ENCODE data around the gene LRMDA.

LRMDA gene

DNA sequence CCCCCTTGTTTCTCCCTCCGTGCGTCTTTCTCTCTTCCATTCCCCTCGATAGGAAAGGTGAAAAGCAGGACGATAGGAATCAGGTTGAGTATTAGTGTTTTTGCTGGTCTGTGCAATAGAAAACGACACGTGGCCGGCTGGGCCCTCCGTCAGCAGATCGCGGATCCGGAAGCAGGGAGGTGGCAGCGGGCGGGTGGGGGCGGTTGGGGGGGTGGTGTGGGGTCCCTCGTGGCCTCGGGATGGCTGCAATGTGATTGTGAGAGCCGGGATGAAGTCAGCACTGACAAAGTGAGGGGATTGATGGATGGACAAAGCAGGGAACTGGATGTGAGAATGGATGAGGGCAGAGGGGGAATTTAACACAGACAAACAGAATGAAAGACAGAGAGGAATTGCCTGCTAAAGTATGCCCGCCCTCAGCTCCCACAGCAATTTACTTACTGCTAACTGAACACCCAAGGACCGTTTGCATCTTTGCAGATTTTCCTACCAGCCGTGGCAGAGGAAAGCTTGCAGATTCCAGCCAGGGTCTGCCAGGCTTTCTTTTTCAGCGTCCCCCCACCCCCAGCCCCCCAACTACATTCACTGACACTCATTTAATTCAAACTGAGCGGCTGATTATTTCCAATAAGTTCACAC is 280.9 kb downstream of the LRMDA start:
- no peak overlapping the region for H3K27ac ChIP-seq
- TF ChIP-seq, protein P1, sequence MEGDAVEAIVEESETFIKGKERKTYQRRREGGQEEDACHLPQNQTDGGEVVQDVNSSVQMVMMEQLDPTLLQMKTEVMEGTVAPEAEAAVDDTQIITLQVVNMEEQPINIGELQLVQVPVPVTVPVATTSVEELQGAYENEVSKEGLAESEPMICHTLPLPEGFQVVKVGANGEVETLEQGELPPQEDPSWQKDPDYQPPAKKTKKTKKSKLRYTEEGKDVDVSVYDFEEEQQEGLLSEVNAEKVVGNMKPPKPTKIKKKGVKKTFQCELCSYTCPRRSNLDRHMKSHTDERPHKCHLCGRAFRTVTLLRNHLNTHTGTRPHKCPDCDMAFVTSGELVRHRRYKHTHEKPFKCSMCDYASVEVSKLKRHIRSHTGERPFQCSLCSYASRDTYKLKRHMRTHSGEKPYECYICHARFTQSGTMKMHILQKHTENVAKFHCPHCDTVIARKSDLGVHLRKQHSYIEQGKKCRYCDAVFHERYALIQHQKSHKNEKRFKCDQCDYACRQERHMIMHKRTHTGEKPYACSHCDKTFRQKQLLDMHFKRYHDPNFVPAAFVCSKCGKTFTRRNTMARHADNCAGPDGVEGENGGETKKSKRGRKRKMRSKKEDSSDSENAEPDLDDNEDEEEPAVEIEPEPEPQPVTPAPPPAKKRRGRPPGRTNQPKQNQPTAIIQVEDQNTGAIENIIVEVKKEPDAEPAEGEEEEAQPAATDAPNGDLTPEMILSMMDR (conservative IDR thresholded peaks at IDR 0.05): no peak

DNA sequence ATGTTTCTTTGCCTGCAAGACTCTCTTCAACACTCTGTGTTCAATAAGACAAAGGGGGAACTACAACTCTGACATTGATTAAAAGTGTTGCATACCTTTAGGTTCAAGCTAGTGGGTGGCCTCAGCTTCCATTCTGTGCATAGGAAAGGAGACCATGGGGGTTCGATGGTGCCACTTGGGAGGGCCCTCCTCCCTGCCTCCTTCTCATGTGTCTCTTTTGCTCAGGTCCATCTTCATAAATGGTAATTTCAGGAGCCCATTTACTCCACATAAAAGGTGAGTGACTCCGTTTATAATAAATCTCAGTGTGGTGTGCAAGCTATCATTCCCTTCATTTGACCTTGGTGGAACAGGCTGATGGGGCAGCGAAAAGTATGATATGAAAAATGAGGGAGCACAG is 285.1 kb downstream of the LRMDA start:
- TF ChIP-seq, protein P1 (conservative IDR thresholded peaks at IDR 0.05): no peak
- no peak overlapping the region for H3K27ac ChIP-seq

DNA sequence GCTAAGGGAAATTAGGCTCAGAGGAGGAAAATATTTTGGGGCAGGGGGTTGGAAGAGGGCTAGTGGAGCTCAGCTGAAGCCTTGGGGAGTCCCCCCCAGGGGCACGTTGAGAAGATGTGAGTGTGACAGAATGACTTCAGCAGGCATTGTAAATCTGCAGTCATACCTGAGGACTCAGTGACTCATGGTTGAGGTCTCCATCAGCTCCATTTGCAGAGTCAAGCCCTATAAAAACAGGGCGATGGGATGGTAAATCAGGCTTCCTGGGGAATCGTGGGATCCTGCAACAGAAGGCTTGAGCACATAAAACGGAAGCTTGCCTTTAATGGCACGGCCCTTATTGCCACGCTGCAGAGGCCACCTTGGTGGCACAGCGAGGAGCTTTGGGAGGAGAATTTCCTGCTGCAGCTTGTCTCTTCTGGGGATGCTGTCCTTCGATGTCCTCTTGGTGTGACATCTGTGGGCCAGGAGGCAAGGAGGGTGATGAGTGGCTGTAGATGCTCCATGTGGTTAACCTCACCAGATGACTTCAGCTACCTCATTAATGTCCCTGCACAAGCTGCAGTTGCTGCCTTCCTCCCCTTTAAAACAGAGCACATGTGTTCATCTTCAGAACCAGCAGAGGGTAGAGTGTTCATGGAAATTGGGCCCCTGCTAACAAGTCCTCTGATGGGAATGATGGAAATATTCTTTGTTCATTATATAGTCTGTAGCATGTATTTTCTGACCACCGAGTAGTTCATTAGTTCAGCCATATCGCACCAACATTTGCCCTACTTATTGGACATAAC is 285.9 kb downstream of the LRMDA start:
- TF ChIP-seq, protein P1 (conservative IDR thresholded peaks at IDR 0.05): 0 out of 2 replicates have a peak, but pooled peaks have one; percentile 15
- H3K27ac ChIP-seq: no peak overlapping the region

DNA sequence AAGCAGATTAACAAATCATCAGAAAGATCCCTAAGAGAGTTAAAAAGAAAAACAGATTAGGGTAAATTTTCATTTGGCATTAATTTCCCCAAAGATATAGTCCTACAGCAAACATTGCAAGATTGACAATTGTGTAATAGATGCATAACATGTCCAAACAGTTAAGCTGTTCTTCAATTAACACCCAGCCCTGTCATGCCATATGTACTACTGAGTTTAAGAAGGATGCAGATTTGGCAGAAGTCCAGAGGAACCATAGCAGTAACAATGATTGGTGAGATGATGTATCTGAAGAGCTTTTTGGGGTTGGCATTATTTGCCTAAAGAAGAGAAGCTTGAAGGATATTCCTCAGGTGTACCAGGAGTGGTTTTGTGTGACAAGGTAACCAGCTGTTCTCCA is 287.6 kb downstream of the LRMDA start:
- no peak overlapping the region for H3K27ac ChIP-seq
- TF ChIP-seq, protein P1 (conservative IDR thresholded peaks at IDR 0.05): no peak

DNA sequence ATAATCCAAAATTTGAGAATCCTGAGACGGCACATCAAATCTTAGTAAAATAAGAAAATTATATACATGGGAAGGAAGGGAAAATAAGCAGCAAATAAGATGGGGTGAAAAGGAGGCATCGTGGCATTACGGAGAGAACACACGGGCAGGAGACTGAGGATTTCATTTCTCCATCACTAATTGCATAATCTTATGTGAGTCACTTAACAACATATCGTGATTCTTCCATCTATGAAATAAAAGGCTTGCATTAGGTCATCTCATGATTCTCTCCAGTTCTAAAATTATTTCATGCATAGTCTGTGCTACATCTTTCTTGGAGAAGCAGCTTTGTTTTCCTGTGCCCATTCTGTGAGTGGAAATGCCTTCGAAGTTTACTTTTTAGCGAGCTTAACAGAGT is 288.7 kb downstream of the LRMDA start:
- H3K27ac ChIP-seq: no peak overlapping the region
- TF ChIP-seq, protein P1 (conservative IDR thresholded peaks at IDR 0.05): no peak

DNA sequence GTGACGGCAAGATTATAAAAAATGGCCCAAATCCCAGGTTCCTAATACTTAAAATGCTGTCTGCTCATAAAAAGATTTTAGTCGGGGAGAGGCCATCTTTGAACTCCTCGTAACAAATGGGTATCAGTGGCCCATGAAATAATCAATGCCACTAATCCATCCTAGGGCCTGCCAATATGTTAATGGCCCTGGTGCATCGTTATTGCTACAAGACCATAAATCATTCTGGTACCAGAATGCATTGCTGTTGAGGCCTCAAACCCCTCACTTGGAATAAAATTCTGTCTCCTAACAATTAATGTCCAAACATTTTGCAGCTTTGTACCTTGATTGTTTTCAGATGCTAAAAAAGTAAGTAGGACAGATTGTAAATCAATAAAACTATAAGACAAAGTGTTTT is 290.6 kb downstream of the LRMDA start:
- TF ChIP-seq, protein P1 (conservative IDR thresholded peaks at IDR 0.05): no peak
- H3K27ac ChIP-seq: no peak overlapping the region

DNA sequence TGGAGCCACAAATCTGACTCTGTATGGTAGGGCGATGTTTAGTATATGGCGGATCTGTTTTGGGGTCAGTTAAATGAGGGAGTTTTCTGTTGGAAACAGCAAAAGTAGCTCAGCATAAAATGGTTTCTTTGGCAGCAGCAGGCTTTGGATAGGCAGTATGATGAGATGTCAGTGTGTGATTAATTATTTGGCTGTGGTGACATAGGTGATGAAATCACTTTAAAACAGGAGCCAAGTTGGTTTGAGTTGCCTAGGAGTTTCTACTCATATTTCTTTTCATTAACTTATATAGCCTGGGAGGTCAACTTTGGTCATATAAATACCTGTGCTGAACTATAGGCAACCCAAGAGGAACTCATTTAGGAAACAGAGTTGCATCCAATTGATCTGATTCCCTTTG is 291.2 kb downstream of the LRMDA start:
- TF ChIP-seq, protein P1 (conservative IDR thresholded peaks at IDR 0.05): no peak

More for the DNA sequence above, 291.2 kb downstream of the LRMDA start:
- no peak overlapping the region for H3K27ac ChIP-seq

Measured in VCaP (cell line).